ENCODE data around the gene TRAF2.

- TF ChIP-seq CTCF (IDR thresholded peaks at IDR 0.05; ENCODE audit: extremely low read depth in 1 of 2, insufficient read depth in 1 of 2, low read depth in 1 of 2, low read length in 2 of 2) (no peak), POLR2A (IDR thresholded peaks at IDR 0.05; ENCODE audit: low read depth, low read length) (no peak), MYC (IDR thresholded peaks at IDR 0.05; ENCODE audit: low read depth, low read length) (no peak), MAX (IDR thresholded peaks at IDR 0.05; ENCODE audit: insufficient read depth, insufficient read length) (no peak), JUN (IDR thresholded peaks at IDR 0.05; ENCODE audit: borderline replicate concordance, insufficient read depth, insufficient read length, low read depth) (no peak), EZH2 (IDR thresholded peaks at IDR 0.05; ENCODE audit: borderline replicate concordance, low read depth, low read length, severe bottlenecking) (no peak), POLR2AphosphoS5 (IDR thresholded peaks at IDR 0.05; ENCODE audit: insufficient read depth, low read depth, low read length) (no peak), FOS (IDR thresholded peaks at IDR 0.05; ENCODE audit: borderline replicate concordance, insufficient read depth, low read length) (no peak), GATA2 (IDR thresholded peaks at IDR 0.05; ENCODE audit: insufficient read depth, insufficient read length, low read depth, low read length) (no peak)
Observed at GRCh38 chr9:136915632-136916329, 29.5 kb downstream of the TRAF2 start.
